GM21360 (cell line): ENCODE measurements around the gene CABLES1.

Experiments
- ATAC-seq: cut with Tn5 transposase; IDR thresholded peaks from one replicate; pipeline ENCODE4 v1.9.1; 2021; ENCODE audit warnings: mild to moderate bottlenecking, moderate library complexity; ENCODE audit not compliant: unreplicated experiment

Gene CABLES1

GRCh38 chr18:23189768-23190661, 54.7 kb downstream of the CABLES1 start:
- ATAC-seq: no peak

- ATAC-seq: no peak
Observed at GRCh38 chr18:23191232-23191631, 55.9 kb downstream of the CABLES1 start.

- no peak for ATAC-seq
Observed at GRCh38 chr18:23193742-23194141, 58.5 kb downstream of the CABLES1 start.

GRCh38 chr18:23194155-23194996, 59.1 kb downstream of the CABLES1 start:
- no peak for ATAC-seq

GRCh38 chr18:23194997-23195957, 60.0 kb downstream of the CABLES1 start:
- no peak for ATAC-seq

- no peak for ATAC-seq
Observed at GRCh38 chr18:23196119-23197007, 61.1 kb downstream of the CABLES1 start.

- ATAC-seq: no peak
Observed at GRCh38 chr18:23198217-23198845, 63.0 kb downstream of the CABLES1 start.

GRCh38 chr18:23200756-23201155, 65.5 kb downstream of the CABLES1 start:
- ATAC-seq: no peak

GRCh38 chr18:23201741-23202140, 66.5 kb downstream of the CABLES1 start:
- ATAC-seq: no peak

GRCh38 chr18:23203891-23204432, 68.7 kb downstream of the CABLES1 start:
- ATAC-seq: no peak

- no peak for ATAC-seq
Observed at GRCh38 chr18:23204589-23205235, 69.4 kb downstream of the CABLES1 start.

- ATAC-seq: no peak
Observed at GRCh38 chr18:23205980-23206379, 70.7 kb downstream of the CABLES1 start.

GRCh38 chr18:23207191-23207955, 72.1 kb downstream of the CABLES1 start:
- ATAC-seq: no peak

- ATAC-seq: no peak
Observed at GRCh38 chr18:23207994-23208393, 72.7 kb downstream of the CABLES1 start.

- no peak for ATAC-seq
Observed at GRCh38 chr18:23208600-23208999, 73.3 kb downstream of the CABLES1 start.

- no peak for ATAC-seq
Observed at GRCh38 chr18:23209031-23209430, 73.7 kb downstream of the CABLES1 start.

- ATAC-seq: no peak
Observed at GRCh38 chr18:23209796-23210195, 74.5 kb downstream of the CABLES1 start.

- ATAC-seq: no peak
Observed at GRCh38 chr18:23210526-23210925, 75.2 kb downstream of the CABLES1 start.
